Measurements from ENCODE around the gene TLR2. TPM values are rescaled to one million over a fixed set of nuclear protein-coding genes. Genes with fewer than 3 reads are reported as not detected.

The TLR2 gene
- total and polyA plus RNA-seq, 7 experiments from 2014 or later, result 1.0 to 84.2 (median 6.5) TPM

DNA sequence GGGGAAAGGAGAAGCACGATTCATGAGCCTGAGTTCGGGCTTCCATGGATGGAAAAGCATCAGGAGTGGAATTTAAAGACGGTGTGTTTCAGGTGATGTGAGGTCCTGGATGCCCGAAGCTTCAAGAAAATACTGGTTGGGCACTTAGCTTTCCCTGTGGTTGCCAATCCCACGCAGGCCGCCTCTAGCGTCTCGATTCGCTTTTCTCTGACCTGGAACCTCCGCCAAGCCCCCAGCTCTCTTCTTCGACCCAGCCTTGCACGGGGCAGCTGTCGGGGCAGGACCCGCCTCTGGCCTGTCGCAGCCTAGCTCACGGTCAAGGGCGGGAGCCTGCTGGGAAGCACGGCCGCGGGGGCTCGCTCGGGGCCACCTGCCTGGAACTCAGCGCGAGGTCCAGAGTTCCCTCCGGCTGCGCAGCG lies 308 bp upstream of the TLR2 start:
- peak overlapping the region; percentile 69 for H3K4me3 ChIP-seq (ENCODE audit: low read length)
- peaks cover 0 to 6% (median 0%) of the 10 kb centered on the region in 3 experiments for H3K36me3 ChIP-seq (ENCODE audit: control insufficient read depth in 2 of 3, insufficient read depth in 3 of 3, low read length in 3 of 3)
- H3K27ac Mint-ChIP-seq, result peak overlapping the region in 4 of 9 donors; percentile 42 to 74 (median 56)
- H3K27ac ChIP-seq (ENCODE audit: low read depth, low read length), result peak overlapping the region; percentile 54
- H3K27me3 Mint-ChIP-seq, result peaks cover 0 to 46% (median 13%) of the 10 kb centered on the region in 5 donors
- ATAC-seq (no peak), DNase-seq (no peak)
- CTCF ChIA-PET, result no interaction called here
- H3K9me3 Mint-ChIP-seq, result peaks cover 0 to 16% (median 5%) of the 10 kb centered on the region in 11 donors
- peak overlapping the region; percentile 77 to 97 (median 90) for H3K4me3 Mint-ChIP-seq
- no peaks in the 10 kb centered on the region for H3K4me1 ChIP-seq (ENCODE audit: control insufficient read depth in 2 of 2, insufficient read depth in 2 of 2, low read length in 2 of 2)
- H3K9me3 ChIP-seq (ENCODE audit: control insufficient read depth in 2 of 3, low read length in 3 of 3), result peaks cover 0 to 14% (median 0%) of the 10 kb centered on the region in 3 experiments
- no peaks in the 10 kb centered on the region for H3K27me3 ChIP-seq (ENCODE audit: control insufficient read depth in 2 of 2, insufficient read depth in 2 of 2, low read length in 2 of 2)
- peaks cover 5 to 19% (median 15%) of the 10 kb centered on the region in 5 donors for H3K36me3 Mint-ChIP-seq
- POLR2A ChIA-PET, result interaction anchor here (1.1 to 1.2 kb wide), 2 partner anchors 36 to 66 kb away, joined by 3 read pairs; no protein-coding TSS in a partner anchor
- intact Hi-C loops (cut with micrococcal nuclease), result loop anchor here (1.0 to 2.0 kb wide), 2 partner anchors 32 to 33 kb away; no protein-coding TSS in a partner anchor
- H3K4me1 Mint-ChIP-seq, result peaks cover 9 to 22% (median 18%) of the 10 kb centered on the region in 7 donors

GRCh38 chr4:153684971-153685371 lies 891 bp downstream of the TLR2 start:
- ATAC-seq (peak; percentile 36), DNase-seq (peak in 6 of 9 donors; percentile 4 to 22 (median 16))
- POLR2A ChIA-PET, result interaction anchor here (1.1 kb wide), 1 partner anchor 65 kb away, joined by 3 read pairs; no protein-coding TSS in a partner anchor
- peak overlapping the region; percentile 69 for H3K4me3 ChIP-seq (ENCODE audit: low read length)
- peak overlapping the region; percentile 82 to 97 (median 90) for H3K4me3 Mint-ChIP-seq
- peak overlapping the region; percentile 12 for H3K27ac ChIP-seq (ENCODE audit: low read depth, low read length)
- intact Hi-C loops (cut with micrococcal nuclease), result loop anchor here (1.0 to 2.0 kb wide), 3 partner anchors 34 to 65 kb away; no protein-coding TSS in a partner anchor
- peaks cover 9 to 22% (median 18%) of the 10 kb centered on the region in 7 donors for H3K4me1 Mint-ChIP-seq
- peaks cover 0 to 6% (median 0%) of the 10 kb centered on the region in 3 experiments for H3K36me3 ChIP-seq (ENCODE audit: control insufficient read depth in 2 of 3, insufficient read depth in 3 of 3, low read length in 3 of 3)
- H3K27me3 ChIP-seq (ENCODE audit: control insufficient read depth in 2 of 2, insufficient read depth in 2 of 2, low read length in 2 of 2), result no peaks in the 10 kb centered on the region
- no peaks in the 10 kb centered on the region for H3K4me1 ChIP-seq (ENCODE audit: control insufficient read depth in 2 of 2, insufficient read depth in 2 of 2, low read length in 2 of 2)
- peaks cover 0 to 28% (median 13%) of the 10 kb centered on the region in 11 donors for H3K9me3 Mint-ChIP-seq
- H3K9me3 ChIP-seq (ENCODE audit: control insufficient read depth in 2 of 3, low read length in 3 of 3), result peaks cover 0 to 19% (median 0%) of the 10 kb centered on the region in 3 experiments
- peak overlapping the region in 8 of 9 donors; percentile 1 to 83 (median 76) for H3K27ac Mint-ChIP-seq
- H3K27me3 Mint-ChIP-seq, result peaks cover 0 to 40% (median 13%) of the 10 kb centered on the region in 5 donors
- CTCF ChIA-PET, result no interaction called here
- peaks cover 9 to 31% (median 26%) of the 10 kb centered on the region in 5 donors for H3K36me3 Mint-ChIP-seq

GRCh38 chr4:153704522-153704921 lies 20.4 kb downstream of the TLR2 start:
- Histone ChIP-seq H3K4me1 (ENCODE audit: control insufficient read depth in 2 of 2, insufficient read depth in 2 of 2, low read length in 2 of 2) (peaks cover 0 to 8% of the 10 kb centered on the region in 2 donors), H3K9me3 (ENCODE audit: control insufficient read depth in 2 of 3, low read length in 3 of 3) (no peaks in the 10 kb centered on the region), H3K27me3 (ENCODE audit: control insufficient read depth in 2 of 2, insufficient read depth in 2 of 2, low read length in 2 of 2) (no peaks in the 10 kb centered on the region), H3K4me3 (ENCODE audit: low read length) (no peak overlapping the region), H3K36me3 (ENCODE audit: control insufficient read depth in 2 of 3, insufficient read depth in 3 of 3, low read length in 3 of 3) (no peaks in the 10 kb centered on the region), H3K27ac (ENCODE audit: low read depth, low read length) (no peak overlapping the region)
- peak overlapping the region in 1 of 9 donors; percentile 38 for H3K27ac Mint-ChIP-seq
- ChIA-PET POLR2A (no interaction called here), CTCF (no interaction called here)
- H3K36me3 Mint-ChIP-seq, result peaks cover 0 to 25% (median 16%) of the 10 kb centered on the region in 5 donors
- DNase-seq (no peak), ATAC-seq (no peak)
- peaks cover 0 to 5% (median 0%) of the 10 kb centered on the region in 11 donors for H3K9me3 Mint-ChIP-seq
- H3K4me1 Mint-ChIP-seq, result peaks cover 8 to 22% (median 13%) of the 10 kb centered on the region in 7 donors
- H3K4me3 Mint-ChIP-seq, result no peak overlapping the region
- intact Hi-C loops (cut with micrococcal nuclease), result no loop called here
- H3K27me3 Mint-ChIP-seq, result peaks cover 0 to 14% (median 0%) of the 10 kb centered on the region in 5 donors

GRCh38 chr4:153705743-153706468 lies 21.8 kb downstream of the TLR2 start:
- Mint-ChIP-seq H3K9me3 (peaks cover 0 to 3% (median 0%) of the 10 kb centered on the region in 11 donors), H3K27me3 (peaks cover 0 to 8% (median 0%) of the 10 kb centered on the region in 5 donors), H3K27ac (peak overlapping the region; percentile 41 to 82 (median 72)), H3K36me3 (peaks cover 0 to 26% (median 9%) of the 10 kb centered on the region in 5 donors), H3K4me3 (peak overlapping the region in 8 of 10 donors; percentile 15 to 69 (median 51)), H3K4me1 (peaks cover 8 to 25% (median 13%) of the 10 kb centered on the region in 7 donors)
- POLR2A ChIA-PET, result no interaction called here
- peak; percentile 47 for ATAC-seq
- no peaks in the 10 kb centered on the region for H3K27me3 ChIP-seq (ENCODE audit: control insufficient read depth in 2 of 2, insufficient read depth in 2 of 2, low read length in 2 of 2)
- DNase-seq, result no peak
- H3K9me3 ChIP-seq (ENCODE audit: control insufficient read depth in 2 of 3, low read length in 3 of 3), result no peaks in the 10 kb centered on the region
- intact Hi-C loops (cut with micrococcal nuclease), result no loop called here
- CTCF ChIA-PET, result interaction anchor here (0.8 to 1.4 kb wide), 2 partner anchors 44 to 54 kb away, joined by 3 to 4 read pairs; no protein-coding TSS in a partner anchor
- no peak overlapping the region for H3K27ac ChIP-seq (ENCODE audit: low read depth, low read length)
- H3K4me1 ChIP-seq (ENCODE audit: control insufficient read depth in 2 of 2, insufficient read depth in 2 of 2, low read length in 2 of 2), result peaks cover 0 to 8% of the 10 kb centered on the region in 2 donors
- H3K36me3 ChIP-seq (ENCODE audit: control insufficient read depth in 2 of 3, insufficient read depth in 3 of 3, low read length in 3 of 3), result no peaks in the 10 kb centered on the region
- H3K4me3 ChIP-seq (ENCODE audit: low read length), result no peak overlapping the region

DNA sequence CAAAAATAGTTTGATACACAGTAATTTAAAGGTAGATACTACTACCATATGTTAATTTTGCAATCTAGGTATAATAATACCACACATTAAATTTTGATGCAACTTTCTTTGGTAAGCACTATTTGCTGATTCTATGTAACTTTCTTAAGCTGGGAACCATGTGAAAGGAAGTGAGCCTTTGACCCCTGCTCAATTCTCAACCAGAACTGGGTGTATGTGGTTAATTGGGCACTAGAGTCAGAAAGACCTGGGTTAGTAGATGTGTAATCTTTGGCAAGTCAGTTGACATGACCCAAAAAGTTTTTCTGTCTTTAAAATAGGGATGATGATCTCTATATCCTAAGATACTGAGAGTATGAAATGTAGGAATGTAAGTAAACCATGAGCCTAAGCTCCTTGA lies 22.4 kb downstream of the TLR2 start:
- Histone ChIP-seq H3K27ac (ENCODE audit: low read depth, low read length) (no peak overlapping the region), H3K4me3 (ENCODE audit: low read length) (no peak overlapping the region), H3K4me1 (ENCODE audit: control insufficient read depth in 2 of 2, insufficient read depth in 2 of 2, low read length in 2 of 2) (peaks cover 0 to 8% of the 10 kb centered on the region in 2 donors), H3K27me3 (ENCODE audit: control insufficient read depth in 2 of 2, insufficient read depth in 2 of 2, low read length in 2 of 2) (no peaks in the 10 kb centered on the region), H3K9me3 (ENCODE audit: control insufficient read depth in 2 of 3, low read length in 3 of 3) (no peaks in the 10 kb centered on the region), H3K36me3 (ENCODE audit: control insufficient read depth in 2 of 3, insufficient read depth in 3 of 3, low read length in 3 of 3) (no peaks in the 10 kb centered on the region)
- ChIA-PET POLR2A (no interaction called here), CTCF (interaction anchor here (0.8 to 1.4 kb wide), 2 partner anchors 44 to 55 kb away, joined by 3 to 4 read pairs; no protein-coding TSS in a partner anchor)
- peak overlapping the region in 8 of 10 donors; percentile 15 to 69 (median 52) for H3K4me3 Mint-ChIP-seq
- peak overlapping the region; percentile 13 to 82 (median 71) for H3K27ac Mint-ChIP-seq
- peaks cover 0 to 31% (median 9%) of the 10 kb centered on the region in 5 donors for H3K36me3 Mint-ChIP-seq
- H3K9me3 Mint-ChIP-seq, result peaks cover 0 to 3% (median 0%) of the 10 kb centered on the region in 11 donors
- DNase-seq, result no peak
- intact Hi-C loops (cut with micrococcal nuclease), result no loop called here
- peaks cover 8 to 25% (median 13%) of the 10 kb centered on the region in 7 donors for H3K4me1 Mint-ChIP-seq
- ATAC-seq, result no peak
- H3K27me3 Mint-ChIP-seq, result peaks cover 0 to 8% (median 0%) of the 10 kb centered on the region in 5 donors

DNA sequence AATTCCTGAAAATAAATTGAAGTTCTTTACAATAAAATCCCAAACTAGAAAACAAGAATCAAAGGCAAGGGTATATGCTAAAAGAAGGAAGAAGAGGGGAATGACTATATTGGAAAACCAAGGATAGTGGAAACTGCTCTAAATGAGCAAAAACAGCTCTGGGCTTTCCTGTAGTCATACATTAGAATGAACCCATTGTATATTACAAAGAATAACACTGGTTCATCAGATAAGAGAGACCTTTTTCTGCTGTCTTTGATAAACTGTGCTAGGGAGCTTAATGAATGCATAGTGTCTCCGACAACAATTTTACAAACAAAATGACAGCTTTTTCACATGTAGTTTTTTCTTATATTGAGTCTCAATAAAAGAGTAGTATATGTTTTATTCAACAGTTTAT lies 26.6 kb downstream of the TLR2 start:
- H3K9me3 ChIP-seq (ENCODE audit: control insufficient read depth in 2 of 3, low read length in 3 of 3), result no peaks in the 10 kb centered on the region
- ChIA-PET CTCF (no interaction called here), POLR2A (no interaction called here)
- Mint-ChIP-seq H3K27me3 (peaks cover 0 to 19% (median 0%) of the 10 kb centered on the region in 5 donors), H3K9me3 (peaks cover 0 to 6% (median 0%) of the 10 kb centered on the region in 11 donors), H3K36me3 (peaks cover 0 to 29% (median 4%) of the 10 kb centered on the region in 5 donors), H3K4me1 (peaks cover 8 to 25% (median 12%) of the 10 kb centered on the region in 7 donors), H3K27ac (no peak overlapping the region), H3K4me3 (no peak overlapping the region)
- H3K36me3 ChIP-seq (ENCODE audit: control insufficient read depth in 2 of 3, insufficient read depth in 3 of 3, low read length in 3 of 3), result no peaks in the 10 kb centered on the region
- intact Hi-C loops (cut with micrococcal nuclease), result no loop called here
- H3K27me3 ChIP-seq (ENCODE audit: control insufficient read depth in 2 of 2, insufficient read depth in 2 of 2, low read length in 2 of 2), result no peaks in the 10 kb centered on the region
- no peak overlapping the region for H3K4me3 ChIP-seq (ENCODE audit: low read length)
- no peak for DNase-seq
- ATAC-seq, result no peak
- H3K27ac ChIP-seq (ENCODE audit: low read depth, low read length), result no peak overlapping the region
- peaks cover 0 to 8% of the 10 kb centered on the region in 2 donors for H3K4me1 ChIP-seq (ENCODE audit: control insufficient read depth in 2 of 2, insufficient read depth in 2 of 2, low read length in 2 of 2)
